K562 (cell line): ENCODE measurements around the gene BMPER. TPM values are rescaled to one million over a fixed set of nuclear protein-coding genes. Genes with fewer than 3 reads are reported as not detected.

Experiments used
- ATAC-seq: fragments of 200-7000 bp; cut with Tn5 transposase; 3 replicates; pipeline ENCODE4 v1.9.1; 2020; ENCODE audit warnings: moderate library complexity
- BruUV-seq: library from RNA; stranded (reverse); fragments of 400-500 nt; replicated peaks from 2 replicates; lab custom pipeline; 2021; lab: Mats Ljungman, UMichigan
- CTCF ChIA-PET: fragments of 300-600 bp; formaldehyde crosslinking; extraction: SDS; loops from one replicate; lab custom pipeline; 2021; ENCODE audit warnings: low intra/inter-chr PET ratio; lab: Yijun Ruan, JAX
- POLR2A ChIA-PET: fragments of 300-600, 350-650 bp; sonication (Branson Sonifier 250); formaldehyde crosslinking; extraction: SDS; loops from one replicate; lab custom pipeline; 2021; ENCODE audit warnings: antibody characterized with exemption, inconsistent platforms; lab: Yijun Ruan, JAX
- DNase-seq, 4 experiments: peaks; one replicate each; pipeline versions ENCODE4 v3.0.0 to v3.0.0-alpha.2; 2011 to 2018; ENCODE audit warnings: low spot score in 3 of 4, mixed read lengths in 3 of 4; ENCODE audit errors: extremely low read depth in 1 of 4
- FAIRE-seq: peaks from 2 replicates; lab custom pipeline; 2011; peaks lifted over from hg19 to GRCh38; lab: Jason Lieb, UNC
- H2AFZ ChIP-seq: 2 replicates; pipeline ENCODE4 v1.6.0; 2011; ENCODE audit warnings: low read depth, low read length, control low read depth, inconsistent platforms
- H3K27ac ChIP-seq: fragments of 200-600 bp; 3 replicates; pipeline ENCODE4 v1.8.0; 2011; ENCODE audit warnings: low read depth, mild to moderate bottlenecking, control low read depth, inconsistent platforms, low read length, moderate library complexity, mixed read lengths; ENCODE audit errors: extremely low read depth
- H3K27me3 ChIP-seq, 2 experiments: fragments of 300-600 bp in 1 of 2; 2 replicates in 1 of 2; 3 replicates in 1 of 2; pipeline versions ENCODE4 v1.6.0 to v1.8.0; 2011; ENCODE audit warnings: inconsistent platforms in 2 of 2, low read length in 2 of 2, mild to moderate bottlenecking in 1 of 2, mixed read lengths in 1 of 2, moderate library complexity in 1 of 2; ENCODE audit not compliant: control insufficient read depth in 2 of 2, insufficient read depth in 2 of 2
- H3K36me3 ChIP-seq: fragments of 300-600 bp; 3 replicates; pipeline ENCODE4 v1.8.0; 2011; ENCODE audit warnings: mild to moderate bottlenecking, low read length, inconsistent platforms; ENCODE audit not compliant: control insufficient read depth, insufficient read depth
- H3K4me1 ChIP-seq, 2 experiments: fragments of 200-600 bp in 1 of 2; replicated peaks in 1 of 2; 2 replicates in 1 of 2; 3 replicates in 1 of 2; pipeline versions ENCODE4 v1.5.1 to v1.8.0; 2011; ENCODE audit warnings: inconsistent platforms in 2 of 2, low read length in 2 of 2, mild to moderate bottlenecking in 1 of 2, mixed read lengths in 1 of 2, moderate library complexity in 1 of 2; ENCODE audit not compliant: control insufficient read depth in 2 of 2, insufficient read depth in 2 of 2
- H3K4me2 ChIP-seq: 2 replicates; pipeline ENCODE4 v1.6.1; 2011; ENCODE audit warnings: low read length, control low read depth, inconsistent platforms, mixed read lengths; ENCODE audit not compliant: insufficient read depth
- H3K4me3 ChIP-seq: fragments of 200-600 bp; sonication (generic), shearing (Covaris generic); 2 replicates; pipeline ENCODE4 v1.5.1; 2016; ENCODE audit warnings: control low read depth, inconsistent platforms
- H3K79me2 ChIP-seq: fragments of 200-600 bp; 3 replicates; pipeline ENCODE4 v1.8.0; 2011; ENCODE audit warnings: low read length, inconsistent platforms; ENCODE audit not compliant: control insufficient read depth, insufficient read depth
- H3K9ac ChIP-seq, 2 experiments: 2 replicates each; pipeline versions ENCODE4 v1.6.0 to v1.6.1; 2011; ENCODE audit warnings: low read depth in 2 of 2, low read length in 2 of 2, control low read depth in 1 of 2, inconsistent platforms in 1 of 2, mild to moderate bottlenecking in 1 of 2, mixed read lengths in 1 of 2; ENCODE audit not compliant: insufficient read depth in 1 of 2
- H3K9me1 ChIP-seq: one replicate; pipeline ENCODE4 v1.6.0; 2011; ENCODE audit warnings: inconsistent platforms, mild to moderate bottlenecking, low read length, moderate library complexity; ENCODE audit not compliant: control insufficient read depth, insufficient read depth
- H3K9me3 ChIP-seq: replicated peaks from 2 replicates; pipeline ENCODE4 v1.5.1; 2011; ENCODE audit warnings: low read depth, low read length, inconsistent platforms; ENCODE audit not compliant: control insufficient read depth, insufficient read depth
- H4K20me1 ChIP-seq: replicated peaks from 2 replicates; pipeline ENCODE4 v1.6.1; 2011; ENCODE audit warnings: low read length, inconsistent platforms, mixed read lengths; ENCODE audit not compliant: control insufficient read depth, insufficient read depth
- ARHGAP35 ChIP-seq: fragments of 450-650 bp; IDR thresholded peaks from 2 replicates; pipeline ENCODE4 v1.6.1; 2018; ENCODE audit not compliant: partially characterized antibody
- CBX2 ChIP-seq: fragments of 200-600 bp; sonication (generic); IDR thresholded peaks from one replicate; pipeline ENCODE4 v1.6.1; 2012; ENCODE audit warnings: mild to moderate bottlenecking, low read length, inconsistent platforms; ENCODE audit not compliant: insufficient read depth, poor library complexity, severe bottlenecking
- GTF2A2 ChIP-seq: IDR thresholded peaks from 2 replicates; pipeline ENCODE4 v1.6.1; 2016; ENCODE audit warnings: mild to moderate bottlenecking, missing genetic modification characterization, missing compliant biosample characterization
- KLF6 ChIP-seq: fragments of 250-450 bp; sonication (Bioruptor Pico); IDR thresholded peaks from 2 replicates; pipeline ENCODE4 v1.4.0; 2020; ENCODE audit warnings: mild to moderate bottlenecking, moderate library complexity, borderline replicate concordance
- RCOR1 ChIP-seq, 2 experiments: IDR thresholded peaks; 2 replicates each; pipeline ENCODE4 v1.6.1; 2012; ENCODE audit warnings: low read depth in 2 of 2, low read length in 2 of 2, borderline replicate concordance in 1 of 2, improper control_type of control experiment in 1 of 2
- RFX1 ChIP-seq: fragments of 450-650 bp; IDR thresholded peaks from 2 replicates; pipeline ENCODE4 v1.6.1; 2016; ENCODE audit warnings: mild to moderate bottlenecking, moderate library complexity
- WGBS: fragments of 100-300 bp; shearing (Covaris generic); methylation state at CpG from one replicate; pipeline ENCODE4 v1.1.6; 2016; ENCODE audit warnings: low coverage, mixed read lengths; ENCODE audit not compliant: insufficient coverage; ENCODE audit errors: missing lambda C conversion rate; 5-methylcytosine and 5-hydroxymethylcytosine counted together
- in situ Hi-C: fragments of 300-500 bp; cut with MboI; formaldehyde crosslinking; loops from 4 replicates; pipeline ENCODE4 v1.15.0; 2018; ENCODE audit warnings: inconsistent platforms, mixed read lengths
- intact Hi-C: fragments of 100-400 bp; cut with micrococcal nuclease; formaldehyde crosslinking; loops from 2 replicates; pipeline ENCODE4 v1.14.2; 2022
- polyA plus RNA-seq, 8 experiments: library from polyadenylated mRNA; depleted of rRNA in 4 of 8; stranded (reverse) in 5 of 8; unstranded in 3 of 8; fragments of >200 nt; fragmentation: Nextera tagmentation in 2 of 8; fragmentation: Illumina TruSeq in 1 of 8; extraction: Ambion mirVana in 2 of 8; extraction: Trizol in 1 of 8; gene quantifications; 2 replicates each; pipeline versions ENCODE4 v1.2.1 to v1.2.3, GENCODE V29; 2011 to 2014; ENCODE audit warnings: inconsistent platforms in 1 of 8, missing spikeins in 1 of 8
- total RNA-seq, 7 experiments: library from RNA; depleted of rRNA in 6 of 7; stranded (reverse); fragments of >200 nt in 6 of 7; fragmentation: Illumina TruSeq in 2 of 7; extraction: Trizol in 2 of 7; gene quantifications; 2 replicates each; pipeline versions ENCODE4 v1.2.1 to v1.2.3, GENCODE V29; 2011 to 2021; ENCODE audit warnings: low replicate concordance in 1 of 7
- TF ChIP-seq, protein P1 (sequence below): fragments of 450-650 bp; IDR thresholded peaks from 2 replicates; pipeline ENCODE4 v1.6.1; 2016; ENCODE audit warnings: antibody characterized with exemption

BMPER gene
- total and polyA plus RNA-seq, 9 of the 15 experiments (the other 6 are each of a cell fraction or from before 2014, with no cell fraction given) = not detected

DNA sequence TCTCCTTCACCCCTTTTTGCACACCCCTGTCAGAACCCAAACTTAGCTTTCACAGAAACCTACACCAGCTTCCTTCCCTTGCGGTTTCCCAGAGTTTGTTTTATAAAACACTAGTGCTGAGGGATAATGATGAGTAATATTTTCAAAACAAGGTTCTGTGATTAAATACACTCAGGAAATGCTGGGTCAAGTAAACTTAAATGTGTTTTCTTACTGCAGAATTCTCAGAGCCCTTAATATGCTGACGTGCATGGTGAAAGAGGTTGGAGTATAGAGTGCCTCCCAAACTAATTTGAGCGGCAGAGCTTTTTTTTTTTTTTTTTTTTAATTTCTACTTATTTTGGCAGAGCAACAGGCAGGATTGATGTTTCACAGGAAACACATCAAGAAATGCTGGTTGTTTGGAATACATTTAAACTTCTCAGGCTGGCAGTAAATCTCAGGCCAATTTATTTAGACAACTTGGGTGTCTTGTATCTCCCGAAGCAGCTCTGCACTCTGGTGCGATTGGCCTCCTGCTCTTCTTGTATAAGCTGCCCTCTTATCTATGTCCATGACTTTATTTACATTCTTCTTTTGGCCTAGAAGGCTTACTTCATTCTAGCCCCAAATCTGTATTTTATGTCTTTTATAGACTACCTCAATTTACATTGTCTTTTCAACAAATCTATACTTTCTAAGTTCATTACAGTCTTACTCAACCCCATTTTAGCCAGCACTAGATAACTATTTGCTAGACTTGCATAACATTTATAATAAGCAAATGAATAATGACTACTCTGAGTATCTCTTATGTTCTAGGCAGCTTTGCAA is 165.4 kb downstream of the BMPER start:
- Histone ChIP-seq H3K4me3 (no peak overlapping the region), H3K36me3 (no peaks in the 10 kb centered on the region), H3K27ac (no peak overlapping the region), H3K9me1 (no peaks in the 10 kb centered on the region), H3K4me1 (no peaks in the 10 kb centered on the region), H3K27me3 (no peaks in the 10 kb centered on the region), H2AFZ (no peak overlapping the region), H3K9me3 (no peaks in the 10 kb centered on the region), H4K20me1 (no peaks in the 10 kb centered on the region), H3K4me2 (no peak overlapping the region)
- 1% methylated on average over 4 of the region's 5 CpGs for WGBS
- BruUV-seq = no TSS peak
- intact Hi-C loops = no loop called here
- ATAC-seq (no peak), DNase-seq (no peak)
- TF ChIP-seq GTF2A2 (no peak), RCOR1 (IDR thresholded peaks at IDR 0.05; ENCODE audit: borderline replicate concordance in 1 of 2, low read depth in 2 of 2, low read length in 2 of 2) (no peak), RFX1 (no peak), CBX2 (no peak), ARHGAP35 (no peak), KLF6 (CRISPR knock-in tag) (no peak)
- TF ChIP-seq, protein P1, sequence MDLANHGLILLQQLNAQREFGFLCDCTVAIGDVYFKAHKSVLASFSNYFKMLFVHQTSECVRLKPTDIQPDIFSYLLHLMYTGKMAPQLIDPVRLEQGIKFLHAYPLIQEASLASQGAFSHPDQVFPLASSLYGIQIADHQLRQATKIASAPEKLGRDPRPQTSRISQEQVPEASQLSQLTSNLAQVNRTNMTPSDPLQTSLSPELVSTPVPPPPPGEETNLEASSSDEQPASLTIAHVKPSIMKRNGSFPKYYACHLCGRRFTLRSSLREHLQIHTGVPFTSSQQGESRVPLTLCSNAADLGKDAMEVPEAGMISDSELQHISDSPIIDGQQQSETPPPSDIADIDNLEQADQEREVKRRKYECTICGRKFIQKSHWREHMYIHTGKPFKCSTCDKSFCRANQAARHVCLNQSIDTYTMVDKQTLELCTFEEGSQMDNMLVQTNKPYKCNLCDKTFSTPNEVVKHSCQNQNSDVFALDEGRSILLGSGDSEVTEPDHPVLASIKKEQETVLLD = no peak
- TF ChIP-seq, all 486 proteins: peak for 0
- ChIA-PET CTCF (no interaction called here), POLR2A (no interaction called here)
- in situ Hi-C loops = no loop called here
- Histone ChIP-seq H3K79me2 (no peaks in the 10 kb centered on the region), H3K9ac (no peak overlapping the region)
- no peak for FAIRE-seq
